Brain pericyte (primary cell): ENCODE results near the gene TM9SF4.

Source experiments
- DNase-seq: peaks from one replicate; pipeline ENCODE4 v3.0.0-alpha.2; 2012; ENCODE audit warnings: low read depth, low spot score

TM9SF4 gene

DNA sequence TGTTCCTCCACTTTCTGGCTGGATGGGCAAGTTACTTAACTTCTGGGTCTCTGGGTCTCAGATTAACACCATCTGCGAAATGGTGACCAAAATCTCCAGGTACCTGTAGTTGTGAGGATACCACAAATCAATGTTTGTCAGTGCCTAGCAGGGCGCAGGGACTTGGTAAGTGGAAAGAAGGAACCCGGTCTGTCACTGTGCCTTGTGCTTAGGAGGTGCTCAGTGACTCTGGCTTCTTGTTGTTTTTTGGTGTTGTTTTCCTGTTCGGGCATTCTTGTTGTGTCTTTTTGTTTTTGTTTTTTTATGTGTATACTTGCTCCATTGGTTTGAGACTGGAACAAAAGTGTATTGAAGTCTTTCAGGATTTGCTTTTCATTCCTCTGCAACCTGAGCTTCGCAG, 17.8 kb downstream of the TM9SF4 start:
- no peak for DNase-seq

DNA sequence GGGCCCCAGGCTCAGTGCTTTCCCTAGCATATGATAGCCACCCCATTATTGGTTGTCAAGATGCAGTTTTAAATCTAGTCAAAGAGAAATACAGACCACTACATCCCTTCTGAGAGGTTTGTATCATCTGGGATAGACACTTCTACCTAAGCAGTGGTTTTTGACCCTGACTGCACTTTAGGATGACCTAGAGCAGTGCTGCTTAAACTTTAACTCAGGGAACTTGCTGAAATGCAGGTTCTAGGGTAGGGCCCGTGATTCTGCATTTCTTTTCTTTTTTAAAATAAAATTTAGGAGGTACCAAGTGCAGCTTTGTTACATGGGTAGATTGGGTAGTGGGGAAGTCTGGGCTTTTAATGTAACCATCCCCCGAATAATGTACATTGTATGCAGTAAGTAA, 18.7 kb downstream of the TM9SF4 start:
- DNase-seq = no peak

DNA sequence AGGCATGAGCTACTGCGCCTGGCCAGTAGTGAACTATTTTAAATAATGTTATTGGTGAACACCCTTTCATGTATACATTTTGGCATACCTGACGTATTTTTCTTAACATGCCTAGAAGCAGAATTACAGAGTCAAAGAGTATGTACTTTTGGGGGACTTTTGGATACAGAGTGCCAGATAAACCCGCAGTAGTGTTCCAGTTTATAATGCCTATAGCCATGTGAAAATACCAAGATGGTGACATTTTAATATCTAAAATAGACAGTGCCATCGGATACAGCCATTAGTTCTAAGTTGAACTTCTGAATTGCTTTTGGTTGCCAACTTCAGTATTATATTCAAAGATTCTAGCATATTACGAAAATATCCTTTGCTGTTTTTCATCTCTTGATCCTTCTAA, 20.3 kb downstream of the TM9SF4 start:
- no peak for DNase-seq

DNA sequence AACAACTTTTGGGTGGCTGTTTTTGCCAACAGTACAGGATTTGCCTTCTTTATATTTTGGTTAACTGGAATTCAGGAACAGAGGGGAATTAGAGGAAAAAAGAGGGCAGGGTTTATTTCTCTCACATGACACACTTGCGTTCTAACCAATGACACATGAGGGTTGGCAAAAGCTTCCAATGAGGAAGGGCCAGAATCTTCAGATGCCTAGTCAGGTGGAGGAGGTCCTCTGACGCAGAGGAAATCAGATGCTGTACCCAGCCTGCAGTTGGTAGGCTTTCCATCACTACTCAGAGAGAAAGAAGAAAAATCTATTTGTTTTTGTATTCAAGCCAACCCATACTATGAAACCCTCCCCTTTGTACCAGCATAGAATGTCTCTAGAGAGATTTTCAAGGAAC, 20.8 kb downstream of the TM9SF4 start:
- no peak for DNase-seq

DNA sequence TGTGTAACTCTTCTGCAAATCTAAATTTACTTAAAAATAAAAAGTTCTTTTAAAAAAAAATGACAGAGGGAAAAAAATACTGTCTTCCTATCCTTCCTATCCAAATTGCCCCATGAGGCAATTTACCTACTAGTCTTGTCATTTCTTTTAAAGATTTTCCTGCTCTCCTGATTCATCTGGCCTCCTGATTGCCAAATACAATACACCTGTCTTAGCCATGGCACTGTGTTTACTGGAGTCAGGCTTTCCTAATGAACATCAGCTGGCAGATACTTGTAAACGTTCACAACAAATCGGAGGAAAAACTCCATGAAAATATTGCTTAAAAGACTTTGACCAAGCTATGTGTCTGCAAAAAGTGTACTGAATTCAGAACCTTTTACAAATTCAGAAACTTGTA, 21.5 kb downstream of the TM9SF4 start:
- DNase-seq = no peak

DNA sequence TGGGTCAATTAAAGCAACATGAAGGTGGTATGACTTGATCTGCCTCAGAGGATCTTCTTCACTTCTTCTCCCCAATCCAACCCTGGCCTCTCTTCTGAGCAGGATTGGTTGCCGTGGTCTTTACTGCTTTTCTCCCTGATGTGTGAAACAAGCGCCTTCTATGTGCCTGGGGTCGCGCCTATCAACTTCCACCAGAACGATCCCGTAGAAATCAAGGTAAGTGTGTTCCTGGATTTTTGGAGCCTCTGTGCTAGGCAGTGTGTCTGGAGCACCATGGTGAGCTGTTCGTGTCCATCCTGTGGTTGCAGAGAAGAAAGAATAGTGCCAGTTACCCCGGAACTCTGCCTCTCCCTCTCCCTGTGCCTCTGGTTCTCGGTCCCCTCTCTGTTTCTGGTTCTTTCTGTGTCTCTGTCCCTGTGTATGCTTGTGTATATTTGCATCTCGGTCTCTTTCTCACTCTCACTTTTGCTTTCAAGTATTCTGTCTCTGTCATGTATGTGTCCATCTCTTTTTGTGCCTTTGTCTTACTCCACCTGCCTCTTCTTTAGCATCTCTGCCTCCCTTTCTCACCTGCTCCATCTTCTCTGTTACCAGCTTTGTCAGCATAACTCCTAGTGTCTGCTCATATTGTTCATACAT, 23.5 kb downstream of the TM9SF4 start:
- no peak for DNase-seq

DNA sequence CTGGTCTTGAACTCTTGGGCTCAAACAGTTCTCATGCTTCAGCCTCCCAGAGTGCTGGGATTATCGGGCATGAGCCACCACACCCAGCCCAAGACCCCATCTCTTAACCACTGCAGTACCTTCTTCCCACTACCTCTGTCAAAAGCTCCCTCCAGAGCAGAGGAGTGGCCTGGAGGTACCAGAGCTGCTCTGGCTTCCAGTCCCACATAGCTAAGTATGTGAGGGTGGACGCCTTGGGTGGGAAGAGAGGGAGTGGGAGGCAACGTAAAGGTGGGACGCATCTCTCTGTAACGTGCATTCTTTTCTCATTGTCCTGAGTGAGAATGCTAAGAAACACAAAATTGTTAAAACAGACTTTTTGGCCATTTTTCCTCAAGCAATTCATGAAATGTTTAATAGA, 24.5 kb downstream of the TM9SF4 start:
- DNase-seq = no peak

DNA sequence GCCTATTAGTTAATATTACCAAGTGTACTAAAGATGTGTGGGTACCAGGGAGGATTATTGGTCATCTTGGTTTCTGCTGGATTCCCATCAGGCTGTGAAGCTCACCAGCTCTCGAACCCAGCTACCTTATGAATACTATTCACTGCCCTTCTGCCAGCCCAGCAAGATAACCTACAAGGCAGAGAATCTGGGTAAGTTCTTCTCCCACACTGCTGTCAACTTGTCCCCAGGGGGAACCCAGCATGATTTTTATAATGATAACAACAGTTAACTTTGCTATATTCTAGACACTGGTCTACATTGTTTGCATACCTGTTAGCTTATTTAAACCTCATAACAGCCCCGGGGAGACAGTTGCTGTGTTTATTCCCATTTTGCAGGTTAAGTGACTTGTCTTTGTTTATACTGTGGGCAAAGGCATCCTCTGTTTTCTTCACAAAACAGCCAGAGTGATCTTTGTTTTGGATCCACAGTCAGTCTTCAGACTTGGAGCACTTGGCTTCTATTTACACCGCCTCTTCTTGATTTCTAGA, 26.5 kb downstream of the TM9SF4 start:
- no peak for DNase-seq

DNA sequence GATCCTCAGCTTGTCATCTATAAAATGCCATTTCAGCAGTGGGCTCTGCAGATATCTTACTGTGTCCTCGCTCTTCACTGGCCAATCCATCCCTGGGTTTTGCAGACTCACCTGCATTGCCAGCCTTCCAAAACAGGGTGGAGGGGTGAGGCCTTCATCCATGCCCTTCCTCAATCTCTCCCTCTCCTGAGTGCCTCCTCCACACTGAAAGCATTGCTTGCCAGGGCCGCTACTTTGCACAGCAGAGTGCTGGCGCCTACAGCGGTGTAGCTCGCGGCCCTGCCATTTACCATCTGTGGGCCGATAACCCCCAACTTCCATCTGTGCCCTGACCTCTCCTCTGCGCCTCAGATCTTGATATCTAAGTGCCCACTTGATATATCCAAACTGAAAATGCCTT, 29.4 kb downstream of the TM9SF4 start:
- no peak for DNase-seq

DNA sequence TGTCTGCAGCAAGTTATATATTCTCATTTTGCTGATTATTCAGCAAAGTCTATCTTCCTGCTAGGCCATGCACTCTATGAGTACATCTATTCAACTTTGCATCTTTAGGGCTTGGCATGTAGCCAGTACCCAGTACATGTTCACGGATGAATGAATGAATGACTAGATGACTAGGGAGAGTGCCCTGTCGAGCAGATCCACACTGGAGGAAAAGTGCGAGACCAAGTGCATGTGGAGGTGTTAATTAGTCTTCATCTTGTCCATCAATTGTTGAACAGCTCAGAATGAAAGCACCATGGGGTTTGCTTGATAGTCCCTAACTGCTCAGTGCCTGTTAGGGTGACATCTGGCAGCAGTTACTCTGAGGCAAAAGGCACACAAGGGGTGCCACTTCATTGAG, 30.4 kb downstream of the TM9SF4 start:
- no peak for DNase-seq

DNA sequence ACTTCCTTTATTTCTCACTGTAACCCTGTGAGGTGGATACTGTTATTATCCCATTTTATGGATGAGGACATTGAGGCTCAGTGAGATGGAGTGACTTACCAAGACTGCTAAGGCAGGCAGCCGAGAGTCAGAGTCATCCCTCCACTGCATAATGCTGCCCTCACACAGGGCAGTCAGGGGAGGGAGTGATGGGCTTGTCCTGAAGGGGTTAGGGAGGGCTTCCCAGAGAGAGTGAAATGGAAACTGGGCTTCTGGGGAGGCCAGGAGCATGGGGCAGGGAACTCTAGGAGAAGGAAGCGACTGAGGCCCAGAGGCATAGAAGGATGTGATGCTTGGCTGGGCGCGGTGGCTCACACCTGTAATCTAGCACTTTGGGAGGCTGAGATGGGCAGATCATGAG, 31.1 kb downstream of the TM9SF4 start:
- DNase-seq = no peak

DNA sequence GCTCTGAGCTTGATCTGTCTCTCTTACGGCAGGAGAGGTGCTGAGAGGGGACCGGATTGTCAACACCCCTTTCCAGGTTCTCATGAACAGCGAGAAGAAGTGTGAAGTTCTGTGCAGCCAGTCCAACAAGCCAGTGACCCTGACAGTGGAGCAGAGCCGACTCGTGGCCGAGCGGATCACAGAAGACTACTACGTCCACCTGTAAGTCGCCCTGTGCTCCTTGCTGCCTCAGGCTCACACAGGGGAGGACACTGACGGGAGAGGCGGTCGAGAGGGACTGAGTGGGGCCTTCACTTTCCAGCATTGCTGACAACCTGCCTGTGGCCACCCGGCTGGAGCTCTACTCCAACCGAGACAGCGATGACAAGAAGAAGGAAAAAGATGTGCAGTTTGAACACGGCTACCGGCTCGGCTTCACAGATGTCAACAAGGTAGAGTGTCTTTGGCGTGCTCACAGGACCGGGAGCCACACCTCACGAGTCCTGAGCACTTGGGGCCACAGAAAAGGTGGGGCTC, 32.0 kb downstream of the TM9SF4 start:
- DNase-seq = no peak

DNA sequence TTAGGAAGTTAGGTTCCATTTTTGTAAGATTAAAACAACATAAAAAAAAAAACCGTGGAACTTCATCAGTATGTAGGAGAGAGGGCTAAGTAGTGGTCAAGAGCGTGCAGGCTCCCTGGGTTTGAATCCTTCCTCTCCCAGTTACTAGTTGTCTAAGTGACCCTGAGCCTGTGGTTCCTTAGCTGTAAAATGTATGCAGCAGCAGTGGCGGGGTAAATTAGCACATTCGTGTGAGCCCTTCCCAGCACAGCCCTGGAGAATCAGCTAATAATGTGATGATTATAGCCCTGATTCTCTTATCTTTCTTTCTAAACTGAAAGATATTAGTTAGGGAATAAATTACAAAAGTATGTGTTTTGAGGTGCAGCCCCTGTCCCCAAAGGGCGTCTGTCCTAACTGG, 32.6 kb downstream of the TM9SF4 start:
- DNase-seq = no peak

DNA sequence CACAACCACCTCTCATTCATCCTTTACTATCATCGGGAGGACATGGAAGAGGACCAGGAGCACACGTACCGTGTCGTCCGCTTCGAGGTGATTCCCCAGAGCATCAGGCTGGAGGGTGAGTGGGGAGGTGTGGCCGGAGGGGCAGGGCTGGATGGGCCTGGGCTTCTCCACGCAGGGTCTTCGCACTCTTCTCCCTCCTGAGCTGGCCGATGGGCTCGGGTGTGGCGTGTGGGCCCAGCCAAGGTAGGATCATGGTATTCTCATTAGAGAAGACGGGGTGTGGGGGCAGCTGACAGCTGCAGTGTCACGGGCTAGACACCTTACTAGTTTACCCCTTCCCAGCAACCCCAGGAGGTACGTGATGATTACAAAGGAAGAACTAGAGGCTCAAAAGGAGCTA, 33.5 kb downstream of the TM9SF4 start:
- DNase-seq = no peak

DNA sequence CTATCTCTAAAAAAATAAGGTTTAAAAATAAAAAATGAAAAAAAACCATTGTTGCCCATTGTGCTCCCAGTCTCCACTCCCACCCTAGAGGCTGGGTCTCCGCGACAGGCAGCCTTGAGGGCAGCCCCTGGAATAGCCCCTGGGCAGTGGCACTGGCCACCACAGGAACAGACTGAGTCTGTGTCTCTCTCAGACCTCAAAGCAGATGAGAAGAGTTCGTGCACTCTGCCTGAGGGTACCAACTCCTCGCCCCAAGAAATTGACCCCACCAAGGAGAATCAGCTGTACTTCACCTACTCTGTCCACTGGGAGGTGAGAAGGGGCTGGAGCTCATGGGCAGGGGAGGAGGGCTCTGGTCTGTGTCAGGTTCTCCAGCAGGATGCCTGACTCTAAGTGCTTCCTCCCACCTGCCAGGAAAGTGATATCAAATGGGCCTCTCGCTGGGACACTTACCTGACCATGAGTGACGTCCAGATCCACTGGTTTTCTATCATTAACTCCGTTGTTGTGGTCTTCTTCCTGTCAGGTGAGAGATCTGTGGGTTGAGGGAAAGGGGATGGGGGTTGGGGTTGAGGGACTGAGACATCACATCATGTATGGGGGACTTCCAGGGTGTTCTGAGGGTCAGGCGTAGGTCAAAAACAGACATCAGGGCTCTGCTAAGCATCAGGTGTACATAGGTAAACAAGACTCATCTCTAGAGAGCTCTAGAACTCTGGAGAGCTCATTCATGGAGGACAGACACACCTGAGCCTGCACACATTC, 35.6 kb downstream of the TM9SF4 start:
- DNase-seq = no peak

DNA sequence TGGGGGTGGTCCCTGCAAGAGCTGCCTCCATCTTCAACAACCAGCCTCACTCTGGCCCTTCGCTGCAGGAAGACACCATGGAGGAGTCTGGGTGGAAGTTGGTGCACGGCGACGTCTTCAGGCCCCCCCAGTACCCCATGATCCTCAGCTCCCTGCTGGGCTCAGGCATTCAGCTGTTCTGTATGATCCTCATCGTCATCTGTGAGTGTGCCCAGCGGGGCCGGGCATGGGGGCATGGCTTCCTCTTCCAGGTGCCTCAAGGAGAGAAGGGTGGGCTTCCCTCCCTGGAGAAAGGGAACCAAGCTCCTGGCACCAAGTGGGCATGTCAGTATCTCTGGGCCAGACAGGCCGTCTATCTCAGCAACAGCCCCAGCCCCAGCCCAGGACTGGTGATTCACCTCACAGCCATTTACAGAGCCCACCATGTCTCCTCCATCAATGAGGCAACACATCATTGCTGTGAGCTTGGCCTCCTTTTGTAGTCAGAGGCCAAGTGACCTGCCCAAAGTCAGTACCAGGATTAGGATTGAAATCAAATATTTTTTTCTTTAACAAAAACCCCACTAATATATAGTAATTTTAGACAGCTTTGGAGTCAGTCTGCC, 40.2 kb downstream of the TM9SF4 start:
- no peak for DNase-seq

DNA sequence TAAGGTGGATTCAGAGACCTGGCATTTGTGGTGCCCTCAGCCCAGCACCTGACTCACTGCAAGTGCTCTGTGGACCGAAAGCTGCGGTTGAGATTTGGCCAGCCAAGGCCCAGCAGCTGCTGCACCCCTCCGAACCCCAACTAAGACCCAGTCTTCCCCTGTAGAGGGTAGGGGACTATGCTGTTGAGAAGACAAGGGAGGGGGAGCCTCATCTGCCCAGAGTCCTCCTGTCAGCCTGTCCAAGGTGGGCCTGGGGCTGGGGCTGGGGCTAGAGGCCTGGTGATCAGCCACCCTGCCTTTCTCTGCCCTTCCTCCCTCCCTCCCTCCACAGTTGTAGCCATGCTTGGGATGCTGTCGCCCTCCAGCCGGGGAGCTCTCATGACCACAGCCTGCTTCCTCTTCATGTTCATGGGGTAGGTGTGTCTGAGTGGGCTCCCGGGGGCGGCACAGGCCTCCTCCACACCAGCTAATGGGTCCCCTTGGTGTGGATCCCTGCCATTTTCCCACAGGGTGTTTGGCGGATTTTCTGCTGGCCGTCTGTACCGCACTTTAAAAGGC, 40.9 kb downstream of the TM9SF4 start:
- no peak for DNase-seq

DNA sequence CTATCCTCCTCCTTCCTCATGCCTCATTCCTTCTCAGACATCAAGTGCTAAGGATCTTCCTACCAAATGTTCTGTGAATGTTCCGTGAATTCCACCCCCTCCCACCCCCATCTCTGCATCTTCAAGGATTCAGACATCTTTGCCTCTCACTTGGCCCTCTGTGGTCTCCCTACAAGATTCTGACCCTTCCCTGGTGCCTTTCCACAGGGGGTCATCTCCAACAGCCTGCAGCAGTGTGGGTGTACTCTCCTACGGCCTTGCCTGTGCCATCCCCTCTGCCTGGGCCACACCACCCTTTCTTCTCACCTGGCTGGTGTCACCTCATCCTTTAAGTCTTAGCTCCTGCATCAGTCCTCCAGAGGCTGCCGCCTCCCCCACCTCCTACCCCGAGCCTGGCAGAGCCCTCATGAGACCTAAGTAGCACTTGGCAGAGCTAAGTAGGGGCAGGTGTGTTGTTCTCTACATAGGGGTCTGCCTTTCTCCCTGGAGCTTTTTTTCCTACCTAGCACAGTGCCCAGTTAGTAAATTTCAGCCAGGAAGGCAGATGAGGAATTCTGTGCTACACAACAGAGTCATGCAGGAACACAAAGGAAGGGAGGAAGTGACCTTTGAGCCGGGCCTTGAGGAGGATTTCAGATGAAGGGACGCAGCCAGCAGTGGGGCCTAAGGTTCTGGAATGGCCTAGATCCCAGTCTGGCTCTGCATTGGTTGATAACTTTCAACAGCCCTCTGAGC, 43.1 kb downstream of the TM9SF4 start:
- DNase-seq = no peak

DNA sequence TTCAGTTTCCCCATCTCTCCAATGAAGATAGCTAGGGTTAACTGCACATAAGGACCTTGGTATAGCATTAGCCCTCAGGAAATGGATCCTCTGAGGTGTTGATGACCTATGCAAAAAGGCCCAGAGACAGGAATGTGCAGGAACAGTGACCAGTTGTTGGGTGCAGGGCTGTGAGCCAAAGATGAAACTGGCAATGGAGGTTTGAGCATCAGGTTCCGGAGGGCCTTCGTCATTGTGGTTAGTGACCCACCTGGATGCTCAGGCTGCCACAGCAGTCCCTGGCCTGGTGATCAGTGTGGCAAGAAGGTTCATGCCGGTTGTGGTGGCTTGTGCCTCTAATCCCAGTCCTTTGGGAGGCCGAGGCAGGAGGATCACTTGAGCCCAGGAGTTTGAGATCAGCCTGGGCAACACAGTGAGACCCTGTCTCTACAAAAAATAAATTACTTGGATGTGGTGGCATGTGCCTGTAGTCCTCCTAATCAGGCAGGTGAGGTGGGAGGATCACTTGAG, 43.7 kb downstream of the TM9SF4 start:
- no peak for DNase-seq

DNA sequence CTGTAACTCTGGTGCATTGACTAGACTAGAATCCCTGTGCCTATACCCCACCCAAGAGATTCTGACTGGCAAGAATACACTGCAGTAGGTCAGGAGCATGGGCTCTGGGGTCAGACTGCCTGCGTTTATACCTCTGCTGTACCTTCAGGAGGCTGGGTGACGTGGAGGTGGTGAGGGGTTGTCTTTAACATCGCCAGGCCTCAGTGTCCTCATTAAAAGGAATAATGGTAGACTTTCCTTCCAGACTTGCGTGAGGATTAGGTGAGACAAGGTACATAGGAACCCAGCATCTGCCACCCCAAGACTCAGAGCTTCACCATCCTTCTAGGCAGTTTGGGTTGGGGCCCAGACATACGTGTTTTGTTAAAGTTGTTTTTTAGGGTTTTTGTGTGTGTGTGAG, 44.3 kb downstream of the TM9SF4 start:
- DNase-seq = no peak
